Activated CD4-positive, alpha-beta T cell treated with anti-CD3 and anti-CD28 coated beads, Interleukin-2, amount 50 U/mL, for 16 hours (primary cell): ENCODE measurements around the gene COL4A6.

Source experiments
- DNase-seq: peaks from one replicate; pipeline ENCODE4 v3.0.0-alpha.2; 2020

COL4A6 gene

DNA sequence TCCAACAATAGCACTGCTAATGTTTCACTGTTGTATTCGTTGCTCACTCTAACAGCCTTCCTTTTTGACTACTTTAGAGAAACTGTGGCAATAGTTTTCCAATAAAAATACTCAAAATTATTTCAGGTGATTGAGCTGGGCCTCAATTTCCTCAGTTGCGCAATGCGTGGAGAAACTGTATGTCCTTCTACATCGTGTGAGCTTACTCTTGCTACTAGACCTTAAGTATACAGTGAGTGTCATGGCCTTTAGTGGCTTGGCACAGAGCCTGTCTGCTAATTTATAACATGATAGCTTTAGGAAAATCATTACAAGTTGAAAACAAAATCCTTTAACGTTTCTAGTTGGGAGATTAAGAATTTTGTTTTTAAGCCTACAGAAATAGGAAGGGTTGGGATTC is 114.5 kb downstream of the COL4A6 start:
- DNase-seq, result no peak

DNA sequence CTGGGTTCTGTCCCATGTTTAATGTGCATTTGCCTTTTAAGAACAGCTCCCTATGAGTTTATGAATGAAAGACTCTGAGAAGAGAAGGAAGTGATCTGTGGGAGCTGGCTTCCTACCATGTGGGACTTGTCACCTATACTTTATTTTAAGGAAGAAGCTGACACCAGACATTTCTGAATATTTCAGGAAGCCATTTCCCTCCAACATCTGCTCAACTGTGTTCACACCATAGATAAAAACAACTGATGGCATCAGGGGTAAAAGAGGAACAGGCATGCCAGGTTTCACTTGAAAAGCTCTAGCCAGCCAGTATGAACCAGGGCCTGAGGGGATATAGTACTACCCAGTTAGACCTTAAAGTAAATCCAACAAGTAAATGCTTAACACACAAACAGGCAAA is 116.0 kb downstream of the COL4A6 start:
- no peak for DNase-seq

DNA sequence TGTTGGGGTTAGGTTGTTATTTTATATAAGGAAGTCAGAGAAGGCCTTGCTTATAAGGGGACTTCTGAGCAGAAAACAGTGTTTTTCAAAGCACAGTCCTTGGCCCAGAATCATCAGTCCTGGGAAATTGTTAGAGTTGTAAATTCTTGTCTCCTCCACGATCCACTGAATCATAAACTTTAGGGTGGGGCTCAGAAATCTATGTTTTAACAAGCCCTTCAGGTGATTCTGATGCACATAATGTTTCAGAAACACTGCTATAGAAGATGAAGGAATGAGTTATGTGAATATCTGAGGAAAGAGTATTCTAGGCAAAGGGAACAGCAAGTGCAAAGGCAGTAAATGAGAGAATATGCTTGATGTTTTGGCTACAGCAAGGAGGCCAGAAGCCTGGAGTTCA is 121.8 kb downstream of the COL4A6 start:
- no peak for DNase-seq

DNA sequence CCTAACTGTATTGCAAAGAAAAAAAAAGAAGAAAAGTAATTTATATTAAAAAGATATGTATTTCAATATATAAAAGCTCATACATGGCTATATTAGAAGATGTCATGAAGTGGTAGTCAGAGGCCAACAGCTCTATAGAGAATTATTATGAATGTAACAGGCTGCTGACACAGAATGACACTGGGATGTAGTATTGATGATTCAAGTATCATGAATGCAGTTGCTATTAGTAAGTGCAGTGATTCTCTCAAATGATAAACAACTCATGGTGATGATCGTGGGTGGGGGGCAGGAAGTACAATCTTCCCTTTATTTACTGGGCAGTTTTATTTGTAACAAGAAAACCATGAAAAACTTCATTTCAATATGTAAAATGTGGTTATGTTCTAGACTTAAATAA is 124.6 kb downstream of the COL4A6 start:
- no peak for DNase-seq

DNA sequence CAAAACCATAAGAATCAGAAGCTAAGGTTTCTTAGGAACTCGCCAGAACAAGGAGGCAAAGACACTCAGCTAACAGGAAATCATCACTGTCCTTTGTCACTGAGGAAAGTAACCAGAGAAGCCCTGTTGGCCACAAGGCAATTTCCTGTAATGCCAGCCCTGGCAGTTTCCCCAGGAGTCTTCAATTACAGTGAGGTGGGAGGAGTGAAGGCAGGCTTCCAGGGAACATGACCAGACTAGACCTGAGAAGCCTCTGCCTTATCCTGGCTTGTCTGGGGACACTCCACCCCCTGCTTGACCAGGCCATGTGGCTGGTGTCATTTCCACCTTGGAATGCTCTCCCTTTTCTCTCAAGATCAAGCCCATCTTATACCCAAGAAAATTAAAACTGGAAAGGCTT is 125.3 kb downstream of the COL4A6 start:
- DNase-seq, result no peak

DNA sequence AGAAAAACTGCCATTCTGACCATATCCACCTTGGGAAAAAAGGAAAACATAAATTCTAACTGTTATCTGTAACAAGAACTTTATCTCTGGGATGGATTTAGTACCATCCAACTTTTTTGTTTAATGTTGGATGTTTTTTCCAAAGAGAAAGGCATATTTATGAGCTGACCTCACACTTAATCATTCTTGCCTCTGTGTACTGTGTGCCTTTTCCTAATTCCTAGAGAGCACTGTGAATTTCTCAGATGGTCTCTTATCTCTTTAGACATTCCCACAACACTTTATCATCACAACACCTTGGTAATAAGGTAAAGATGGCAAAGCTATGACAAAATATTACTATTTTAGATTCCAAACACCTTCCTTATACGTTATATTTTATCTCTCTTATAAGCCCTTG is 126.2 kb downstream of the COL4A6 start:
- DNase-seq, result no peak

DNA sequence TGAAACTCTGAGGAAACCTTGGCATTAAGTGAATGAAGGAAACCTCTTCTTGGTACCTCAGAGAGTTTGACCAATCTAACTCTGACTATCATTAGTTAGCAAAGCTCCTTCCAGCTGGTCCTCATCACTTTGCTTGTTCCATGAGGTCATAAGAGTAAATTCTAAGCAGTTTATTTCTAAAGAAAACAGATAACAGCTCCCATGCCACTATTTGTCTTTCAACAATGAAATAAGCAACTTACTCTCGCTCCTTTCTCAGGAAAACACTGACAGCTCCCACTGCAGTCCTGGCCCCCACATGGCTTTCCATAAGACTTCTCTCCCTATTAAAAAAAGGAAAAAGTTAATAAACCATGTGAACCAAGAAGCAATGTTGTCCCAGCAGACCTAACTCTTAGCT is 127.7 kb downstream of the COL4A6 start:
- no peak for DNase-seq

DNA sequence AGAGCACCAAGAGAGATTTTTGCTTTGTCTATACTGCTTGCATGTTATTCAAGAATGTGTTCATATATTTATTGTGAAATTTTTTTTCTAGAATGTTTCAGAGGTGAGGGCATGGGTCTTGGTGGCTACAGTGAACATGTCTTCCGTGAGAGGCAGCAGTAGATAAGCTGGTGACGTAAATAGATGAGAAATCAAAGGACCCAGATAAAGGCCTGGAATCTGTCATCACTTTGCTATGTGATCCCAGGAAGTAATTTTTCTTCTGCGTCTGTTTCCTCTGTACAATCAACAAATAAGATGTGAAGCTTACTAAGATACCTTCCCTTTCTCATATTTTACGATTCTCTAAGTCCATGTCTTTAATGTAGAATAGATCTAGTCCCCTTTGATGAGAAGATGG is 129.1 kb downstream of the COL4A6 start:
- DNase-seq, result no peak

DNA sequence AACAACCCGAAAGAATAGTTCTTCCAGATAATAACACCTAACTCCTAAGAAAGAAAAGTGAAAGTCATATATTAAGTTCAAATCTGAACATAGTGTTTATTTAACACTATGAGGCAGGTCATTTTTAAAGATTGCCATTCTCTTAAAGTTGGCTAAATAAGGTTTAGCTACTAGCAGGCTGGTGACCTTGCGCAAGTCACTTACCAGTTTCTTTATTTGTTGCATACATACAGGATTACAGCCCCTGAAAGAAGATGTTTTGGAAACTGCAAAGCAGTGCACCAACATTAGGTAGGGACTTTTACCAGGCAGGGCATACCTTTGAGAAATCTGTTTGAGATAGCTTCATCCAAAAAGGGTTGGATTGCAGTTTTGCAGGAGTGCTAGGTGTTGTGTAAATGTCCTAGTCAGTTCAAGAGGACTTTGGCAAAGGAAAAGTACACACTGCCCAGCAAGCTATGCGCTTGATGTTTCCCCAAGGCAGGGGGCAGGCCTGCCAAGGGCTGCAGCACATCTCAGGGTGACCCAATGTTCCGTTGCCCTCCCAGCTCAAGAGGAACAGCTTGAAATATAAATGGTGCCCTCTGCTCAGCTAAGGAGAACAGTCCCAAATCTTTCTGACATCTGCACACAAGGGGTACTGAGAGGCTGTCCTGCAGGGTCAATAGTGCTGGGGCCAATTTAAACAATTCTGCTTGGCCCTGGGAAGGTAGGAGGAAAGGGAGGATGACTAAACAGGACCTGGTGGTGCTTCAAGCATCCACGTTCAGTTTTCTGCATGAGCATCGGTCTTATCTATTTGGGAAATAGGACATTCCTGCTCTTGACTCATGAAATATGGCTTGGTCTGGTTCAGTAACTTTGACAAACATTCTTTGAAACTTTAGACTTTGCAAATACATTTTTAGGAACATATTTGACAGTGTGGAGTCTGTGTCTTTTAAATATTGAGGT is 130.8 kb downstream of the COL4A6 start:
- DNase-seq, result no peak

DNA sequence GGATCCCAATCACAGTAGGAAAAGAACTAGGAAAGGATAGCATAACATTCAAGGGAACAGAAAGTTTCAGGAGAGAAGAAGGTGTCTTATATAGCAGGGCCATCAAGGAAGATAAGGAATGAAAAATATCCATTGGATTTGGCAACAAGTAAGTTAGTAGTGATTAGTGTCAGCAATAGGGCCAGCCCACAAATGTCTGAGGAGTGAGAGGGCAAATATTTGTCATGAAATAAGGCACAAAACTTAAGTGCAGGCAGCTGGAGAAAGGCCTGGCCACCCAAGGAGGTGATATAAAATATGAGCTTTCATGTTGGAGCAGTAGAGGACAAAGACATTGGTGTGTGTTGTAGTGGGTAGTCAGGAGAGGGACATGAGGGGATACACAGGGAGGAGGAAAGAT is 132.1 kb downstream of the COL4A6 start:
- no peak for DNase-seq

DNA sequence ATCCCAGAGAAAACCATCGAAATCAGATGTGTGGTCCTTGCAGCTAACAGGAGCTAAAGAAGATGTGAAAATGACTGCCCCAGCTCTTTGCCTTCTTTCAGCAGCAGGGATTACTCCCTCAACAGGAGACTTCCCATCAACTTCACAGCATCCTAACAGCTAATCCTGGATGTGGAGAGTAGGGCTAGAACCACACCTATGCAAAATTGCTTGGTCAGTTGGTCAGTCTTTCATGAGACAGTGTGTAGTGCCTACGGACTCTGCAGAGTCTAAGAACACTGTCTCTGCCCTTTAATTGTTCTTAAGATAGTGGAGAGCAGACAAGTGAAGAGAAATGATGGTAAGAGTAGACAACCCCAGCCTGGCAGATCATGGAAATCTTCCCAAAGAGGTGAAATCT is 133.5 kb downstream of the COL4A6 start:
- no peak for DNase-seq

DNA sequence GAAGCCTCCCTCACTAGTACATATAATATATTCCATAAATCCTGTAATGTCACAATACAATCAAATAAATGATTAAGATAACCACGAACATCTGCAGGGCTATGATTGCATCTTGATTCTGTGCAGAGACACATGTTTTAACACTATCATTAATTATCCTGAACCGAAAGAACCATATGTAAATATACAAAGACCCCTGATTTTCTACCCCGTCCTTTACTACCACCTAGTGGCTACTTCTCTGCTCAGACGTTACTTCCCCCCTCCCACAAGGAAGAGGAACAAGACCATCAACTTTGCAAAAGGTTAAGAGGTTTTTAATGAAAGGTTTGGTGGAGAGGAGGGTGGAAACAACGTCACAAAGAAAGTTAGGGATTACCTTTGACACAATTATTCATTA is 134.0 kb downstream of the COL4A6 start:
- no peak for DNase-seq

DNA sequence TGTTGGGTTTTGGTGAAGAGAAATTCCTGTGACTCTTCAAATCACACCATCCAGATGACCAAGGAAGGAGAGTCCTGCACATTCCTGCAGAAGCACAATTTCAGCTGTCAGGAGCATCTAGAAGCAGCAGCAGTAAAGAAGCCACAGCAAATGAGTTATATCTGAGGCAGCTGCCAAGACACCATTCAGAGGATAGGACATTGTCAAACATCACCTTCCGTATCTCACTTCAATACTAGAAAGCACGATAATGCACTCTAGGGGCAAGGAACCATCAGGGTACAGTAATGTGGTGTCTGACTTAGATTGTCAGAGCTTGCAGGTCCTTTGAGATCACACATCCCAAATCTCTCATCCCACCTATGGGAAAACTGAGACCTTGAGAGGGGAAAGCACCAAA is 134.5 kb downstream of the COL4A6 start:
- DNase-seq, result no peak

DNA sequence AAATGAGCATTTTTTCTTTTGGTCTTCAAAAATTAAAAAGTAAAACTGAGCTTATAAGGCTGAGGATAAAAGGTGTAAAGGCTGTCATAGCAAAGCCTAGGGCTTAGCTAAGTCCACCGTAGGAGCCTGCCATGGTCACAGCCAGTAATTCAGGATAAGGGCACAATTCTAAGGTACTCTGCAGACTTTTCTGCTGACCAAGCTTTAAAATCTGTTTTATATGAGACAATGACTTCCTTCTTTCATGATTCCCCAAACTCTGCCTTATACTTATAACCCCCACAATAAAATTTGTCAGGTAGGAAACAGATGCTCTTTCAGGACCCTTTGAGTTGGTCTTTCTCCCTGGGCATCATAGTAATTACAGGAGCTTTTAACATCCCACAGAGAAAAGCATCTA is 138.5 kb downstream of the COL4A6 start:
- DNase-seq, result no peak

DNA sequence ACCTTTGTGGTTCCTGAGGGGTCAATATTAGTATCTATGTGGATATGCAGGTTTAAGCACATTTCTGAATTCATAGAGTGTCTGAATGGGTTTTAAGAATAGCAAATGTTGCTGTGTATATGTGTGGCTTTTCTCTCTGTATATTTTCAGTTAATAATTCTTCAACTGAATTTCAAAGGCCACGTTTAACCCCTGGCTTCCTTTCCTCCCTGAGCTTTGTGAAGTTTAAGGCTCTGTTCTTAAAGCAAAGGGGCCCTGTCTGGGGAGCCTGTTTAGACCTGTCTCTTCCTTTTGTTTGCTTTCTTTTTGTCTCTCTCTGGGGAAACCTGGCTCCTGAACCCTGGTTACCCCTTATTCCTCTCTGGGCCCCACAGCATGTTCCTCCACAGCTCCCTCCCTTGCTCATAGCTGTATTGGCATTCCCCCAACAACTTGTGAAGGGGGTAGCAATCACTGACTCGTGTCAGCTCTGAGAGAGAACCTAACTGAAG is 139.1 kb downstream of the COL4A6 start:
- no peak for DNase-seq

DNA sequence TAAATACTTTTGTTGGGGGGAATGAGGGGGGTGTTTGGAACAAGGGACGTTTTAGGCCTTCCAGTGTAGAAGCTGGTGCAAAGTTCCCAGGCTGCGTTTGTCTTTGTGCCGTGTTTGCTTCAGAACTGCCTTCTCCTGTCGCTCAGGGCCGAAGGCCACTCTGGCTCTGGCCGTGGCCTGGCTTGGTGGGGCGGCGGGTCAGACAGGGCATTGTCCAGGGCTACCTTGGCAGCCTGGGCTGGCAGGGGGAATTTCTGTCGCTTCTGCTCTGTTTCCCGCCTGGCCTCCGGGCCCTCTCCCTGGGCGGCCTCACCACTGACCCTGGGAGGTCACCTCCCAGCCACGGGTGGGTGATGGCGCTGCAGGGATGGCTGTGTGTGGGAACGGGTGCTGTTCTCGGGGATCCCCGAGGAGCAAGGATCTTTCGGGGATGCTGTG is 140.0 kb downstream of the COL4A6 start:
- no peak for DNase-seq

DNA sequence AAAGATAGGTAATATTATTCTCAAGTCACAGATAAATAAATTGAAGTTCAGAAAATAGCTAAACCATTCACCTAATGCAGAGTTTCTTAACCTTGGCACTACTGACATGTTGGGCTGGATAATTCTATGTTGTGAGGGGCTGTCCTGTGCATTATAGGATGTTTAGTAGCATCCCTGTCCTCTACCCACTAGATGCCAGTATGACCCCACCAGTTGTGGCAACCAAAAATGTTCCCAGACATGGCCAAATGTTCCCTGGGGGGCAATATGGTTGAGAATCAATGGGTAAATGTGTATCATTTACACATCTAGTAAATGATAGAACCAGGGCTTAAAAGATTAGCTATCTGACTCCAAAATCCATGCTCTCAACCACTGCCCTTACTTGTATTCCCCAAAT is 140.9 kb downstream of the COL4A6 start:
- no peak for DNase-seq

DNA sequence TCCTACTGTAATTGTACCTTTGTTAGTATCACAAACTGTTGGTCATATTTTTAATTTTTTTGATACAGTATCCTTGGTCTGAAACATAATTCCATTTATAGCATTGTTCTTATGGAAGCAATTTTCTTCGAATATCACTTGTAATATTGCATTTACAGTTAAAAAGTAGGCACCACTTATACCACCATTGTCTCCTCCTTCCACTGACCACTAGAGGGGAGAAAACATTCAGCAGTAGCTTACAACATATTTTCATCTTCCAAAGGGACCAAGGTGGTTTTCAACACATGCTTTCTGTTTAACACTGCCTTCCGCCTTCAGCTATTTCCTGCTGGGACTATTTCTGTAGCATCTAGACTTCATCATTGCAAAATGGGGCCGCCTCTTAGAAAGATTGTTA is 146.2 kb downstream of the COL4A6 start:
- DNase-seq, result no peak

DNA sequence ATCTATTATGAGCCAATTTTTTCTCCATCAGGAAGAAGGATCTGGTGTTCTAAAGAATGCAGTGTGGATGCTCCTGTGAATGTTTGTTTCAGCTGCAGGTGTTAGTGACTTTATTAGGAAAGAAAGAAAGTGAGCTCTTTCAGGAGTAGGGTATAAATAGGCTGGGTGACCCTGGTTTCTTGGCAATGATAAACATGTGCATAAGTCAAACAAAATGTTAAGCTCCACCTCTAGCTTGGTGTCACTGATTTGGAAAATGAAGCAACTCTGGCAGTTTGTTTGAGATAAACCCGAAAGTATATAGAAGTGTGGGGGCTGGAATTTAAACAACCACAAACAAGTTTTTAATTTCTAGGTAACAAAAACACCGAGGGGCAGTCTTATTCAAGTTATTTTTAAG is 152.3 kb downstream of the COL4A6 start:
- no peak for DNase-seq

DNA sequence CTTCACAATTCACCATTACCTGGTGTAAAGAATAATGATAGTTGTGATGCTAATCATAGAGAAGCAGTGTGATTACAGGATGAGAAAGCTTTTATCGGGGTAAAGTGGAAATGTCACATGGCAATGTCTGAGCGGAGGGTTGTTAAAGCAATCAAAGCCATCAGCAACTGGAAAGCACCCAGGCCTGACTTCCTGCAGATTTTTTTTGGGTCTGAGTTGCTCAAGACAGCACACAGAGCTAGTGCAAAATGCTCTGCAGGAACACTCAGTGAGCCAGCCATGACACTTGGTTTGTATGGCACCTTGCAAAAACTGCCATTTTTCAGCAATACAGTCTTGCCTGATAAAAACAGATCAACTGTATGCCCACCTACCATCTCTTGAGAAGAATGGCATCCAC is 152.9 kb downstream of the COL4A6 start:
- DNase-seq, result no peak

DNA sequence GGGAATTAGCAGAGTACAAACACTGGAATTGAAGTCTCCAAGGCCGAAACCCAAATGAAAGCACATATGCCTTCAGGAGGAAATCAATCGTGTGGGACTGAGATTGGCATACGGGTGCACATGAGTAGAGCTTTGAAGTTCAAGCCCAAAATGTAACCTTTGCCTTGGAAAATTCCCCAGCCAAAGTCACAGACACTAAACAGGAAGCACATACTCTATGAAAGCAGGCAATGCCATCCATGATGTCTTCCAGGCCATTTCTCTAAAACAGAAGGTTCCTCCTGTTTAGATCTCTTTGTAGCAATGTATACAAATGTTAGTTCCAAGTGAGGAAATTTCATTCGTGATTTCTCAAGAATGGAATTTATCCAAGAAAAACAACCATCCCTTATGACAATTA is 162.5 kb downstream of the COL4A6 start:
- no peak for DNase-seq

DNA sequence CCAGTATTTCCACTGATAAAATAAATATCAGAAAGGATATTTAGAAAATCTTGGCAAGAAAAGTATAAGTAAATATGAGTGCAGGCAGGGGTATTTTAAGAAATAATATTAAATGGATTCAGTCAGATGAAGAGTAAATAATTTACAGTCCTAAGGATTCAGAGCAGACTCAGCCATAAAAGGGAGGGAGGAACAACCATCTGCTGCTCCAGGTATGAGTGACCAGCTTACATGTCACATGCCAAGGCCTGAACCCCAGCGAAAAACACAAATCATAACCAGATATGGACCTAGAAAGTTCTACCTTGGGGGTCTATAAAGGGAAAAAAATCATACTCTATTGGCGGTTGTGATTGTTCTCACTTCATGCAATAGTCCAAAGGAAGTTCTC is 166.8 kb downstream of the COL4A6 start:
- no peak for DNase-seq

DNA sequence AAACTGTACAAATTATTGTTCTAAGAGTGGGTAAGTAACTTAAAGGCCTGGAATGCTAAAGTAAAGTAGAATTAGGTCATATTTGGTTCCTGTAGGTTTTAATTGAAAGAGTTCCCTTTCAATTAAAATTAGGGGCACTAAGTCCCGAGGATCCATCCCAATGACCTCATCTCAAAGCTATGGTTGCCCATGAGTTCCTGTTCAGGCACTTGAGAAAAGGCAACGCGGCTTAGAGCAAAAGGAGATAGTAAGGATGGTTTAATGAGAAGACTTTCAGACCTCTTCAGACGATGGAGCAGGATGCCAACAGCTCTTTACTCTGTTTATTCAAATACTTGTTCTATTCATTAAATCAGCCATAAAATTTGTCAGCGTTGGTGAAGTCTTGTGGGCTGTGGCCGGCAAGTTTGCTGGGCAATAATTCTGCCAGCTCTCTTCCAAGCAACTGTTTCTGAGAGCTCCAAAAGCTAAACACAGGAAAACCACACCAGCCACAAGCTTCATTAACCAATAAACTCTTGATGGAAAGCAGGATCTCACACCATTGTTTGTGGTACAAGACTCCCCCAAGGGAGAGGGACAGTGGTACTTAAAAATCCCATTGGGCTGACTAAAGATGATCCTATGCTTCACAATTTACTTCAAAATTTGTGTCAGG is 167.4 kb downstream of the COL4A6 start:
- no peak for DNase-seq

DNA sequence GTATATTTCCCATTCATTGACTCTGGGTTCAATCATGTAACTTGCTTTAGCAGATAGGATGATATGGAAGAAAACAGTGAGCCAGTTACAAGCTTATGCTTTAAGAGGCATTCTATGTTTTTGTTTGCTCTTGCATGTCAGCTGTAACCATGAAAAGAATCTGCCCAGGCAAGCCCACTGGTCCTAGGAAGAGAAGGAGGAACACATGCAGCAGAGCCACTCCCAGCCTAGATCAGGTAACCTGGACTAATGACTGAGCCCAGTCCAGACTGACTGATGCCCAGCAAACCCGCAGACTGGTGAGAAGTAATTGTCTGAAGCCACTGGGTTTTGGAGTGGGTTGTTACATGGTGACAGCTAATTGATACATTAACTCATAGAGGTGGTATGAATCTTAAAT is 167.9 kb downstream of the COL4A6 start:
- no peak for DNase-seq
